Placental epithelial cell (primary cell): Measurements from ENCODE around the gene LAMA1. TPM values are rescaled to one million over a fixed set of nuclear protein-coding genes. Genes with fewer than 3 reads are reported as not detected.

Experiments used
- small RNA-seq: library from RNA; depleted of rRNA; stranded (forward); fragments of <200 nt; gene quantifications from one replicate; pipeline ENCODE3, GENCODE V24; 2012
- total RNA-seq: library from RNA; depleted of rRNA; stranded (reverse); fragments of >200 nt; gene quantifications from 2 replicates; pipeline ENCODE4 v1.2.3, GENCODE V29; 2012

LAMA1 gene, protein sequence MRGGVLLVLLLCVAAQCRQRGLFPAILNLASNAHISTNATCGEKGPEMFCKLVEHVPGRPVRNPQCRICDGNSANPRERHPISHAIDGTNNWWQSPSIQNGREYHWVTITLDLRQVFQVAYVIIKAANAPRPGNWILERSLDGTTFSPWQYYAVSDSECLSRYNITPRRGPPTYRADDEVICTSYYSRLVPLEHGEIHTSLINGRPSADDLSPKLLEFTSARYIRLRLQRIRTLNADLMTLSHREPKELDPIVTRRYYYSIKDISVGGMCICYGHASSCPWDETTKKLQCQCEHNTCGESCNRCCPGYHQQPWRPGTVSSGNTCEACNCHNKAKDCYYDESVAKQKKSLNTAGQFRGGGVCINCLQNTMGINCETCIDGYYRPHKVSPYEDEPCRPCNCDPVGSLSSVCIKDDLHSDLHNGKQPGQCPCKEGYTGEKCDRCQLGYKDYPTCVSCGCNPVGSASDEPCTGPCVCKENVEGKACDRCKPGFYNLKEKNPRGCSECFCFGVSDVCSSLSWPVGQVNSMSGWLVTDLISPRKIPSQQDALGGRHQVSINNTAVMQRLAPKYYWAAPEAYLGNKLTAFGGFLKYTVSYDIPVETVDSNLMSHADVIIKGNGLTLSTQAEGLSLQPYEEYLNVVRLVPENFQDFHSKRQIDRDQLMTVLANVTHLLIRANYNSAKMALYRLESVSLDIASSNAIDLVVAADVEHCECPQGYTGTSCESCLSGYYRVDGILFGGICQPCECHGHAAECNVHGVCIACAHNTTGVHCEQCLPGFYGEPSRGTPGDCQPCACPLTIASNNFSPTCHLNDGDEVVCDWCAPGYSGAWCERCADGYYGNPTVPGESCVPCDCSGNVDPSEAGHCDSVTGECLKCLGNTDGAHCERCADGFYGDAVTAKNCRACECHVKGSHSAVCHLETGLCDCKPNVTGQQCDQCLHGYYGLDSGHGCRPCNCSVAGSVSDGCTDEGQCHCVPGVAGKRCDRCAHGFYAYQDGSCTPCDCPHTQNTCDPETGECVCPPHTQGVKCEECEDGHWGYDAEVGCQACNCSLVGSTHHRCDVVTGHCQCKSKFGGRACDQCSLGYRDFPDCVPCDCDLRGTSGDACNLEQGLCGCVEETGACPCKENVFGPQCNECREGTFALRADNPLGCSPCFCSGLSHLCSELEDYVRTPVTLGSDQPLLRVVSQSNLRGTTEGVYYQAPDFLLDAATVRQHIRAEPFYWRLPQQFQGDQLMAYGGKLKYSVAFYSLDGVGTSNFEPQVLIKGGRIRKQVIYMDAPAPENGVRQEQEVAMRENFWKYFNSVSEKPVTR (N-terminal part only)
- 2.0 and 5.5 TPM in 2 replicates for total RNA-seq

DNA sequence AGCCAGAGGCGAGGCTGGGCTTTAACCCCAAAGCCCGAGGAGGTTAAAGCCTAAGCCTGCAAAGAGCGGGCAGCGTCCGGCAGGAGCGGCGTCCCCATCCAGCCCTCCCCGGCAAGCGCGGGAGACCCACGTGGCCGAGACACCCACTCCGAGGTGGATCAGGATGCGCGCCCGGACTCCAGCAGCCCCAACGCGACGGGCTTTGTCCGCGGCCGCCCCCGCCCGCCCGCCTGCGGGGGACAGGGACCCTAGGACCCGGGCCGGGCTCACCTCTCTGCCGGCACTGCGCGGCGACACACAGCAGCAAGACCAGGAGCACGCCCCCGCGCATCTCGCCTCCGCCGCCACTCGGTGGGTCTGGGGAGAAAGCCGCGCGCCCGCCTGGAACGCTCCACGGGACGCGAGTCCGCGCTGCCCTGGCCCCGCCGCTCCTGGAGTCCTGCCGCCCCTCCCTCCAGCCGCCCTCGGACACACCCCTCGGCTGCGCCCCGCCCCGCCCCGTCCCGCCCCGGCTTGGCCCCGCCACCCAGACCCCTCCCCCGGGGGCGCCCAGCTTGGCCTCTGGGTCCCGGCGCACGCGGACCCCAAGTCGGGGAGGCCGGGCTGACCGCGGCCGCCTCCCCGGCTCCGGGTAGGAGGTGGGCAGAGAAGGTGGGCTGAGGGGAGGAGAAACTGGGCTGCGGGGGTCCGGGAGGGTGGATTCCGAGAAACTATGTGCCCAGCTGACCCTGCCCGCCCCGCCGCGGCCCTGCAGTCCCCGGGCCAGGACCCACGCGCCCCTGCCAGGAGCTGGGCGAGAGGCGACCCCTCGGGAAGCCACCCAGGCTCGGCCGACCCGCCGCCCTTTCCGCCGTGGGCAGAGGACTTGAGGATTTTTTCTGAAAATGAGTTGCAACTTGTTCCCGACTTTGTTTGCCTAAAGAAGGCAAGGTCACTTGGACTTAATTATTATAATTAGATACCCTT lies at the start of gene LAMA1:
Gene LAMA1, minus strand, starts transcription at position 408 of the 966 bp plus-strand sequence. Its CDS starts 77 bp downstream, at position 331.

Small RNA genes lying within 50 kb of the gene (small RNA-seq; reads per million reads assigned to genes)
- not detected for gene RNU6-916P

Other genes starting within 250 kb of the LAMA1 start
- not detected in 2 replicates for gene LRRC30, start 113.3 kb upstream of the LAMA1 start, total RNA-seq